HG03196 (cell line): ENCODE measurements around the gene UCHL1.
A peak's percentile ranks its signal among the peaks of the same experiment; 100 is the strongest.

Experiments used
- ATAC-seq: cut with Tn5 transposase; IDR thresholded peaks from one replicate; pipeline ENCODE4 v1.9.1; 2021; ENCODE audit not compliant: unreplicated experiment

The UCHL1 gene

DNA sequence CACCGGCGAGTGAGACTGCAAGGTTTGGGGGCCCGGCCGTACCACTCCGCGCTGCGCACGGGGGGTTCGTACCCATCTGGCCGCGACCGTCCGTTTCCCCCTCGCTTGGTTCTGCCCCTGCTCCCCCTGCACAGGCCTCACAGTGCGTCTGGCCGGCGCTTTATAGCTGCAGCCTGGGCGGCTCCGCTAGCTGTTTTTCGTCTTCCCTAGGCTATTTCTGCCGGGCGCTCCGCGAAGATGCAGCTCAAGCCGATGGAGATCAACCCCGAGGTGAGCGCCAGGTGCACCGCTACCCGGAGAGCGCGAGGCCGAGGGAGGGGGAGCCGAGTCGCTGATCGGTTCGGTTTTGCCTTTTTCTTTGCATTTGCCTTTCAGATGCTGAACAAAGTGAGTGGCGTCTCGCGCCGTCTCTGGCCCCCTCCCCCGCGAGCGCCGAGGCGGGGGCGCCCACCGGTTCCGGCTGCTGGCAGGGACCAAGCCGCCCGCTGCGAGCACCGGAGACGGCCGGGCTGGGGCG lies at the start of gene UCHL1:
Gene UCHL1, plus strand, starts transcription at position 189 of the 517 bp plus-strand sequence. Its CDS starts 49 bp downstream, at position 238.
- ATAC-seq, result no peak

DNA sequence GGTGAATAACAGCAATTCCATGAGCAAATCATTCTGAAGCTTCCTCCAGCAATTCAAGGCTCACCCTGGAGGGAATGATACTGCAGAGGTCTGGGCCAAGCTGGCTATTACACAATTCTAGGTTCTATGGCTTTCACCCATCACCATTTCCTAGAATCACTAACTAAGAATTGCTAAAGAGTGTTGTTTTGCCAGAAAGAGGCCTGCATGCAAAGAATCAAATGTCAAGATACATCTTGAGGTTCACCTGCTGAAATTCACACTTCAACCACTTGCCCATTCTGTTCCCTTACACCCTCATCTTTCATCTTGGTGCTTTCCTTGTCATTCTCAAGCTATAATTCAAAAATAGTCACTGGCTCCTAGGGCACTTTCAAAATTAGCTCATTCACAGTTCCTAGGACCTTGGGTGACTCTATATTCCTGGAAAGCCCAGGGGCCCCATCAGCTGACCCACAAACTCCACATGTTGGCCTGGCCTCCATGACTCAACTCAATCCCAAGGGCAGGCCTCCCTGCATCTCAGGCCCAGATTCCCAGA lies 49.4 kb upstream of the UCHL1 start:
- ATAC-seq, result no peak

GRCh38 chr4:41209187-41209586 lies 47.5 kb upstream of the UCHL1 start:
- ATAC-seq, result no peak

- ATAC-seq, result no peak
Measured at GRCh38 chr4:41209901-41210300, 46.8 kb upstream of the UCHL1 start.

DNA sequence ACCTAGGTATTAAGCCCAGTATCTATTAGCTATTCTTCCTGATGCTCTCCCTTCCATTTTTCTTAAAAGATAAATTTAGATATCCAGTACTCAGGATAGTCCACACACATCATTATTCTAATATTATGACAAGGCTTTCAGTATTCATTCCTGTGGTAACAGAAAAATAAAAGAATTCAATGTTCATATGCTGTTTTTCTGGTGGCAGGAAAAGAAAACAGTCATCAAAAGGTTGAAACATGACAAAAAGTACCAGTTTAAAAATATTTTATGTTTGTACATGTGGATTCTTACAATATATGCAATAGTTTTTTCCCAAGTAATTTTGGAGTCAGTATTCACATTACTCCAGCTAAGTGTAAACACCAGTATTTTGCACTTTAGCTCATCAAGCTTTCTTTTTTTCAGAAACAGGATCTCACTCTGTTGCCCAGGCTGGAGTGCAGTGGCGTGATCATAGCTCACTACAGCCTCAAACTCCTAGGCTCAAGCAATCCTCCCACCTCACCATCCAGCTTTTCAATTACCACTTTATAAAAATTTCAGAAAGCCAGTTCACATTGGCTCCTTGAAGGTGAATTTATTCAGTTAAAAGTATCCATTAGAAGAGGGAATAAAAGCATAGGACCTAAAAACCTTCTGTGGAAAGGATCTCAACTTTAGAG lies 44.6 kb upstream of the UCHL1 start:
- no peak for ATAC-seq

- no peak for ATAC-seq
Measured at GRCh38 chr4:41212616-41213203, 44.0 kb upstream of the UCHL1 start.

GRCh38 chr4:41213625-41214135 lies 43.0 kb upstream of the UCHL1 start:
- peak; percentile 6 for ATAC-seq

GRCh38 chr4:41214136-41214824 lies 42.4 kb upstream of the UCHL1 start, which contains the start of gene APBB2:
Gene APBB2 (minus strand): TSS chr4:41214542. CDS start chr4:41033254, 181,288 bp downstream.
- peak; percentile 43 for ATAC-seq

GRCh38 chr4:41214825-41215146 lies 41.9 kb upstream of the UCHL1 start:
- ATAC-seq, result no peak

GRCh38 chr4:41215155-41215554 lies 41.6 kb upstream of the UCHL1 start:
- no peak for ATAC-seq

- ATAC-seq, result no peak
Measured at GRCh38 chr4:41215969-41216293, 40.8 kb upstream of the UCHL1 start.

- ATAC-seq, result peak; percentile 46
Measured at GRCh38 chr4:41216294-41217019, 40.3 kb upstream of the UCHL1 start.

DNA sequence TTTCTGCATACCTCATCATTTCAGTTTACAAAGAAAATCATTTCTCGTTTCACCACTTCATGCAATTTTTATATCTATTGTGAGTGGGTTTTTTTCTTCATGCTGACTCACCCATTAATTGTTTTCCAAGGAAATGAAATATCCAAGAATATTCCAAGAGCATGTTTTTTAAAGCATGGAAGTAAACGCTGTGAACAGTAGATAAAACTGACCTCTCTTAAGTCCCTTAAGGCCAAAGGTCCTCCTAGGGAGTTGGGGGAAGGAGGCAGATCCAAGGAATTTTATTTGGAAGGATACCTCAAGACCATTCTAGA lies 39.8 kb upstream of the UCHL1 start:
- ATAC-seq, result no peak

DNA sequence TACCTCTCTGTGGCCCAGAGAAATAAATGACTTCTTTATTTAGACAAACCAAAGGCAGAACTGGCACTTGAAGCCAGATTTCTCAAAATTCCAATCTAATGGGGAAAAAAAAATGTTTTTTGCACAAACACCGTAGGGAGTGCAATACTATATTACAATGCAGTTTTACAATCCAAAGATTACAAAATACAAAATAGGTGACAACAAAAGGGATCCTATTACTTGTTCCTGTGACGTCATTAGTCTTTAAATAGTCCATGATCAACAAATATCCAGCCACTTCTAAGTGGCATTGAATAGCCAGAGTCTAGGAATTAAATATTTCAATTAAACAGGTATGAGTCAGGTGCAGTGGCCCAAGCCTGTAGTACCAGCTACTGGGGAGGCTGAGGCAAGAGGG lies 39.4 kb upstream of the UCHL1 start:
- no peak for ATAC-seq

- ATAC-seq, result no peak
Measured at GRCh38 chr4:41218703-41219102, 38.0 kb upstream of the UCHL1 start.

- ATAC-seq, result no peak
Measured at GRCh38 chr4:41219421-41219950, 37.2 kb upstream of the UCHL1 start.

- ATAC-seq, result no peak
Measured at GRCh38 chr4:41221850-41222645, 34.7 kb upstream of the UCHL1 start.

DNA sequence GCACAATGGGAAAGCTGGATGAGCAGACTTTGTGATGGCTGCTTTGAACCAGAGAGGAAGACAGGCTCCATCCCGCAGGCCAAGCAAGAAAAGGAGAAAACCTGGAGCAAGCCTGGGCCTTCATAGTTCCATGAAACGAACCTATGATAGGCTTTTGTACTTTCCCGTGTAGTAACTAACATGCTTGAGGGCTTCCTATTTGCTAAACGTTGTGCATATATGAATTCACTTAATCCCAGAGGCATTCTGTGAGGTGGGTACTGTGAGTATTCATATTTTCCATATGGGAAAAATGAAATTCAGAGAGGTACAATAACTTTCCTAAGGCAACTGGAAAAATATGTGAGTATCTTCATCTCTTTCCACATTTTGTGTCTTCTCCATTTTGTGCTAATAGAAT lies 28.8 kb upstream of the UCHL1 start:
- ATAC-seq, result no peak

DNA sequence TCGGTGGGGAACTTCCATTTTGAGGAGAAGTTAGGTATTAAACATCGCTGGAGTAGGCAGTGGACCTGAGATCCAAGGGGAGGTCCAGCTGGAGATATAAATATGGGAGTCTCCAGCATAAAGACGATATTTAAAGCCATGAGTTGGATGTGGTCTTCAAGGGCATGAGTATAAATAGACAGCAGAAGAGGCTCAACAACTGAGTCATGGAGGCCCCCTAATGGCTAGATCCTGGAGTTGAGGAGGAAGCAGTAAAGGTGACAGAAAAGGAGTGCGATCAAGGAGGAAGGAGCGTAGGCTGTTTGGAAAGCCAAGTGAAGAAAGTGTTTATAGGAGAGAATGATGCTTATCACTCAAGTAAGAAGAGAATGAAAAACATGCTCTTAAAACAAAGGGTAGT lies 24.3 kb upstream of the UCHL1 start:
- no peak for ATAC-seq

- no peak for ATAC-seq
Measured at GRCh38 chr4:41232856-41233255, 23.9 kb upstream of the UCHL1 start.
